Germinal center (tissue), 1 donor: ENCODE measurements around the gene CEMIP2.
"Not testable (repeated sequence)": the region's sequence is repeated elsewhere in the genome, so short reads cannot be mapped to it uniquely, and the experiment has no call there.

Experiments used
- DNase-seq: peaks from one replicate; pipeline ENCODE4 v3.0.0; 2012; ENCODE audit warnings: mixed read lengths, low spot score

The CEMIP2 gene

DNA sequence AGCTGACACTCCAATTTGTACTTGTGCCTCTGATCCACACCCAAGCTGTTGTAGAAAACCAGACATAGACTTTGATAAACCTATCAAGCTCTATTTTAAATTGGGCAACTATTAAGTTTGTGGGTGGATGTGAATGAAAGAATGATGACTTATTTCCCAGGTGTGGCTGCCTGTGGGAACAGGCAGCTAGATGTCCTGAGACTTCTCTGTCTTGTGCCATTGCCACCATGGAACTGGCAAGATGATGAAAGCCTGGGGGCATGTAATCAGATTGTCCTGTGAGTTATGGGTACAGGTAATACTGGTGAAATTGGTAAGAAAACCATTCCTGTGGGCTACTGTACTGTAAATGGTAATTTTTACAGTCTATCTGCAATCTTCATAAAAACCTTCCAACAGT is 57.5 kb downstream of the CEMIP2 start:
- no peak for DNase-seq

DNA sequence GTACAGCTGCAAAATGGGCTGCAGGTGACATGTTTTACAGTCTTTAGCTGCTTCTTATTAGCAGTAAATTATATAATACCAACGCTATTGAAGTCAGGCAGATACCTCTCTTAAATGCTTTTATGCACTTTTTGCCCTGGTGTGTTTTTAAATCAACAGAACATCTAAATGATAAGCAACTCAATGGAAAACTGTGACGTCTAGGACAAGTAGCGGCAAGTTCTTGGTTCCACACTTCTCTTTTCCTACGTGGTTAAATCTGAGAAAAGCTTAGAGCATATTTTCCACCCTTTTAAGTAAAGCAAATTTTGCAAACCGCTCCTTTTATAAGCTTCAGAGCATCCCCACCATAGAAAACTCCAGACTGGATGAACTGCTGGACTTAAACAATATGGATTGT is 58.1 kb downstream of the CEMIP2 start:
- DNase-seq = no peak

DNA sequence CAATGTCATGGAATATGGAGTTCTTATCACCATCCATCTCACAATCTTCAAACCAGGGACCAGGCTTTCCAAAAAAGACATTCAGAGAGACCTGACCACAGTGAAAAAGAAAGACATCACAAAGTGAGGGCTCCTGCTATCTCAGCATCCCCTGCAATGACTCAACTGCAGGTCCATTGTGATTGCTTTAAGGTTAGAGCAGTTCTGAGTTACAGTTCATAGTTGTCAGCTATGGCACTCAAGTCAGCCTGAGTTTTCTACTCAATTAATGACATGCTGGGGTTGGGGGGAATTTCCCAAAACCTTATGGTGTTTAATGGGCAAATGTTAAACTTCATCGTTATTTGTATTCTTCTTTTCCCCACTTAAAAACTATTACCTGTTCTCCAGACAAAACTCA is 58.9 kb downstream of the CEMIP2 start:
- DNase-seq = no peak

DNA sequence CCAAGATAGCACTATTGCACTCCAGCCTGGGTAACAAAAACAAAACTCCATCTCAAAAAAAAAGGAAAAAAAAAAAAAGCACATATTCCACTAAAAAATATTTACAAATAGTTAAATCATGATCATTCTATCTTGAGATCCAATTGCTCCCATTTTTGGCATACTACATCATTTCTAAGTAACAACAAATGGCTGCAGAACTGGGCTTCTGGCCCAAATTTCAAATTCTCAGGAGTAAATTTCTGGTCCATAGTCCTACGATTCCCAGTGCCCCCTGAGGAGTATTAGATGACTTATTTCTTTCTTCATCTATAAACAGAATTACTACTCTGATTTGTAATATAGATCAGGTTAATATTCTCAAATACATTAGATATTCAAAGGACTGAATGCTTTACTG is 62.1 kb downstream of the CEMIP2 start:
- DNase-seq = no peak

DNA sequence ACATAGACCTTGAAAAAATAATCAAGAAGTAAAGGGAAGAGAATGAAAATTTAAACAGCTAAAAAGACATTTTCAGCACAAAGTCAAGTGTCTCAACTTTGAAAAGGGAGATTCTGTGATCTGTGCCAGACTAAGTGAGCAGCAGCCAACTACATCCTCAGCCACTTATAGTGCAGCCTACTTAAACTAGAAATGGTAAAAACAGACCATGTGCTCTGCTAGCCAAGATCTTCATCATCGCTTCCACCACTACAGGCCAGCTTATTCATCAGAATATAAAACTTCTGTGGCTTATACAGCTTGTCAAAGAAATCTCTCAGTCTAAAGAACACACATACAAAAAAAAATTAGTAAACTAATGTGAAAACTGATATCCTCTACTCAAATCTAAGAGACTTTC is 63.5 kb downstream of the CEMIP2 start:
- no peak for DNase-seq

DNA sequence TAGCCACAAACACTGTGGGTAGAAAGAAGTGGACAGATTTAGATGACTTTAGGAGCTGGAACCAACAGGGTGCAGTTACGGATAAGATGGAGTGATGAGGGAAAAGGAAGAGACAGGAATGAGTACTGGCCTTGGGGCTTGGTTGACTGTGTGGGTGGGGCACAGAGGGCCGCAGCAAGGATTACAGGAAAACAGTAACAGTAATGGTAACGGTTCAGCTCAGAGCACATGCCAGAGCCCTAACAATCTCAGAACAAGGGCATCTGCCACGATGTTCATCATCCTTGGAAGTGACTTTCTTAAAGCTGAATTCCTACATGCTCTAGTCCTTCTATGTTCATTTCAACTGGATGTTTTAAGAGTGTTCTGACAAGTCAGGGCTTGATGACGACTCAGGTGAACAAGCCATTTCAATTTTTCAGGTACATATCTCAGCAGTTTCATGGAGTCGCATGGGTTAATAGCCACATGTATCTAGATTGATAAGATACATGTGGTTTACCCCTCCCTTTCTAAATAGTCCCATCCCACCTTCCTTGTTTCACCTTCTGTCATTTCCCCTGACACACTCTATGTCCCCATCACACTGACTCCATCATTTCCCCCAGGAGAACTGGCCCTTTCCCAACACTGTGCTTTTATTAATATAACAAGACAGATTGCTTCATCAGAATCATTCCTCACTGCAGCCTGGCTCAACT is 65.0 kb downstream of the CEMIP2 start:
- no peak for DNase-seq

DNA sequence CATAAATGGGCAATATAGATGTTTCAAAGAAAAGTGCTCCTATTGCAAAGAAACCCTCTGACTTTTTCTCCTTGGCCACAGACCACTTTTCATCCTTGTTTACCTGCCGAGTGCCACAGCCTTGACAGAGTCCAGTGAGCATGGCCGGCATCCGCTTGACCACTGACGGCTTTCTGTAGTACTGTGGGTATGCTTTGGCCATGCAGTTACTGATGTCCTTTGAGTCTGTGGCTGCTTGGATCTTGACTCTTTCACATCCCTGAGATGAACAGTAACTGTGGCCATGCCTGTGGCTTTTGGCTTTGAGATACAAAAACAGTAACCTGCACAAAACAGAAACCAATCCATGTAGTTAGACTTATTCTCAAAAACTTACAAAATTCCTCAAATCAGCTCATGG is 70.4 kb downstream of the CEMIP2 start:
- no peak for DNase-seq

DNA sequence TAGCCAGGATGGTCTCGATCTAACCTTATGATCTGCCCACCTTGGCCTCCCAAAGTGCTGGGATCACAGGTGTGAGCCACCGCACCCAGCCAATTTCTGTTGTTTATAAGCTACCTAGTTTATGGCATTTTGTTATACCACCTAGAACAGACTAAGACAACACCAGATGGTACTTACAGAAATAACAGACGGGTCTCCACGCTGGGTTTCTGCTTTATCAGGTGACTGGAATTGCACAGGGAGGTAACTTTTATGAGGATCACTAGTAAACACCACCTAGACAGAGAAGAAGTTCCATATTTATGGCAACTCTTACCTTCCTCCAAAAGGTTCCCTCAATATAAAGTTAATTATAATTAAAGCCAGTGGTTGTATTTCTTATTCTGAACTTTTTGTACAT is 74.0 kb downstream of the CEMIP2 start:
- DNase-seq = no peak

DNA sequence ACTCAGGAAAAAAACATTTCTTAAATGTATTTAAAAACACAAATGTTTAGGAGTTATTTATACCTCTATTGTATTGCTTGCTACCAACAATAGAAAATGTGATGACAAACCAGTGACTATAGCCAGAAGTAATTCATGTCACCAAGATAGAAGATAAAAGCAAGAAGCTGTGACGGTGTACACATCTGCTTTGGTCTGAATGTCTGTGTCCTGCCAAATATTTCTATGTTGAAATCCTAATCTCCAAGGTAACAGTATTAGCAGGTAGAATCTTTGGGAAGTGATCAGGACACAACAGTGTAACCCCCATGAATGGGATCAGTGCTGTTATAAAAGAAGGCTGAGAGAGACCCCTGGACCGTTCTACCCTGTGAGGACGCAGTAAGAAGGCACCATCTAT is 74.7 kb downstream of the CEMIP2 start:
- DNase-seq = no peak

DNA sequence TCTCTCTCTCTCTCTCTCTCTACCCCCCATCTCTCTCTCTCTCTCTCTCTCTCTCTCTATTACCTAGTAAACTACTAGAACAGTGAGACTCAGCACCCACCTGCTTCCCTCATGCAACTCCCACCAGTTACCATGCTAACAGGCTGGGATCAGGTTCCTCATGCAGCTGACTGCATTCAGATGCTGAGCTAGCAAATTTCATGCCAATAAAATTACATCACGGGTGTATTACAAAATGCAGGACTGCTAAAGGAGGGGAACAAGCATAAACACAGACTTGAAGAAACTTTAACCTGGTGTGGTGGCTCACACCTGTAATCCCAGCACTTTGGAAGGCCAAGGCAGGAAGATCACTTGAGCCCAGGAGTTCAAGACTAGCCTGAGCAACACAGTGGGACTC is 76.0 kb downstream of the CEMIP2 start:
- DNase-seq = no peak

DNA sequence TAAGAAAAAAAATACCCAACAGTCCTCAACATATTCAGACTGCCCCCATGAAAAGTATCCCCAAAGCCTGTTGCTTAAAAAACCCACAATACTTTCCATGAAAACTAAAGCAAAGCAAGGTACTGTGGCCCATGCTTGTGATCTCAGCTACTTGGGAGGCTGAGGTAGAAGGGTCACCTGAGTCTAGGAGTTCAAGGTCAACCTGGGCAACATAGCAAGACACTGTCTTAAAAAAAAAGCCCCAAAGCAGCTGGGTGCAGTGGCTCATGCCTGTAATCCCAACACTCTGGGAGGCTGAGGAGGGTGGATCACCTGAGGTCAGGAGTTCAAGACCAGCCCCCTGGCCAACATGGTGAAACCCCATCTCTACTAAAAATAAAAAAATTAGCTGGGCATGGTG is 76.7 kb downstream of the CEMIP2 start:
- DNase-seq = not testable (repeated sequence)

DNA sequence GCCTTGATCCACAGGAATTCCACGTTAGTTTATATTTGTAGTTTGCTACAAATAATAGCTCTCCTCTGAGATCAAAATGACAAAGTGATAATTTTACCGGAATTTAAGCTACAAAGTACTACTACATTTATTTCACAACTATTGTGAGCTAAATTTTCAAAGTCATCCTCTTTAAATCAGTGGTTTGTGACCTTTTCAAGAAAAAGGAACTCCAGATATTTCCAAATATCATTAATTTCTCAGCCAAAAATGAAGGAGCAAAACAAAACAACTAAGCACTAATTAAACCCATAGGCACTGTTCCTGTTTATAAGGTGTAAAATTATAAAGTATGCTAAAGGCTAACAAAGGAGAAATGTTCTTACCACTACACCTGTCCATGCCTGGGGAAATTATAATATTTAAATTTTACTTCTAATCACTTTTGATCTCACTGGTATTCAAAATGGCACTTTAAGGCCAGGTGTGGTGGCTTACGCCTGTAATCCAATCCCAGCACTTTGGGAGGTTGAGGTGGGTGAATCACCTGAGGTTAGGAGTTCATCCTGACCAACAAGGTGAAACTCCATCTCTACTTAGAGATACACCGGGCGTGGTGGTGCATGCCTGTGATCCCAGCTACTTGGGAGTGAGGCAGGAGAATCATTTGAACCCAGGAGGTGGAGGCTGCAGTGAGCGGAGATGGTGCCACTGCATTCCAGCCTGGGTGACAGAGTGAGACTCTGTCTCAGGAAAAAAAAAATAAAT is 77.5 kb downstream of the CEMIP2 start:
- no peak for DNase-seq

DNA sequence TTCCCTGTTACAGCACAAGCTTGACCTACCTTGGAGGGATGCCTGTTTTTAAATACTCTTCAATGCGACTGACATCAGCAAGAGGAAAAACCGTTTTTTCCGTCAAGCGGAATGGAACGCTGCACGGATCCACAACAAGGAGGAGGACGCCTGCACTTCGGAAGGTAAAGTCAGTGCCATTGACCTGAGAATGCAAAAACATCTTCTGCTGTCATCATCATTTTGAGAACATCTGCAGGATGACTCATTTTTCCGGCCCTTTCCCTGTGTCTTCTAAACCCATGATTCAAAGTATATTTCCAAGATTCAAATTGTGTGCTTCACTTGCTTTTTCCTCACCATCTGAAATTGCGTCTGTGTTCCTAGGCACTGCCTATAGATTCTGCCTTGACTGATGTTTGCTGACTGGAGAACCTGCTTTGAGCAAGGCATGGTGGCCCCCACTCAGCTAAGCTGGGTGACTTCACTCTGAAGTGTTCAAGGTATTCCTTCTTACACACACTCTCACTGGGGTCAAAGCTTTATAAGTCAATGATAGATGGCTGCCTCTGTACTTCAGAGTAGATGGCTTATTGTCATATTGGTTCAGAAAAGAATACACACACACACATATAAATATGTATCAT is 78.1 kb downstream of the CEMIP2 start:
- DNase-seq = no peak

DNA sequence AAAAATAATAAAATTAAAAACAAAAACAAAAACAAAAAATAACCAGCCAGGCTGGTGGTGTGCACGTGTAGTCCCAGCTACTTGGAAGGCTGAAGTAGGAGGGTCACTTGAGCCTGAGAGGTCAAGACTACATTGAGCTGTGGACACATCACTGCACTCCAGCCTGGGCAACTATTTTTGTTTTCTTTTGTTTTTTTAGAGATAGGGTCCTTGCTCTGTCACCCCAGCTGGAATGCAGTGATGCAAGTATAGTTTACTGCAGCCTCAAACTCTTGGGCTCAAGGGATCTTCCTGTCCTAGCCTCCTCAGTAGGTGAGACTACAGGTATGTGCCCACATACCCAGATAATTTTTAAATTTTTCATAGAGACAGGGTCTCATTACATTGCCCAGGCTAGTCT is 80.6 kb downstream of the CEMIP2 start:
- DNase-seq = no peak

DNA sequence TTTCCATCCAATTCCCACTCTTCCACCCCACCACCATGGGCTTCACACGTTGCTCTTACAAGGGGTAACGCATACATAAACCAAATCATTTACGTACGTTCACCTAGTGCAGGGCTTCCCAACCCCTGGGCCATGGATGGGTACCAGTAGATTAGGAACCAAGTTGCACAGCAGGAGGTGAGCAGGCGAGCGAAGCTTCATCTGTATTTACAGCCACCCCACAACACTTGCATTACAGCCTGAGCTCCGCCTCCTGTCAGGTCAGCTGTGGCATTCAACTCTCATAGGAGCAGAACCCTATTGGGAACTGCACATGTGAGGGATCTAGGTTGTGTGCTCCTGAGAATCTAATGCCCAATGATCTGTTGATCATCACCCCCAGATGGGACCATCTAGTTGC is 82.3 kb downstream of the CEMIP2 start:
- DNase-seq = no peak

DNA sequence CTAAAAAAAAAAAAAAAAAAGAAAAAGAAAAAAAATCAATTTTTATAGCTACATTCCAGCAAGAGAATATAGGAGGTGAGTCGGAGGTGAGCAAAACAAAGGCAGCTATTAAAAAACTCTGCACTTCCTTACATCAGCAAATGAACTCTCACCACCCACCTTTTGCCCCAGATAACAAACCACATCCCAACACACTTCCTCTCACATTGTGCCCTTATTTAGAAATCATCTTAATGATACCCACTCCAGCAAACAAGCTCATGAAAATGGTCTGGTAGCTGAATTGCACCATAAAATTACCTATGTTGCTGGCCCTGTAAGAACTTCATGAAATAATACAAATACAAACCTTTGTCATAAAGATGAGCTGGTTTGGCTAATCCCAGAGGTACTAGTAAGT is 82.9 kb downstream of the CEMIP2 start:
- no peak for DNase-seq

DNA sequence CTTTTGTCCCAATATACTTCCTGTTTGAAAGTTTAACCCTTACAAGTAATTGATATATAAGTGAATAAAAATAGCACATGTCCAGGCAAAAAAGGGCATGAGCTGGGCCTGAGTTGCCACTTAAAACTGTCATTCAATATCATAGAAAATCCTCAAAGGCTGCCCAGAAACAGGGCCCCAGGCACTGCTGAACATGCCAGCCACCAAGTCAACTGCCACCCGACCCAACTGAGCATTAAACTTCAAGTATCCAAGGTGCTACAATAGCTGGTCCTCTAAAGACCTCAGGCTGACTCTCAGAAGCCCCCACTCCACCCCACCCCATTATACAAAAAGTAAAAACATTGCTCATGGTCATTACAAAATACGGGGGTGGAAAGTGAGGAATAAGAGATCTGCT is 83.7 kb downstream of the CEMIP2 start:
- DNase-seq = no peak

DNA sequence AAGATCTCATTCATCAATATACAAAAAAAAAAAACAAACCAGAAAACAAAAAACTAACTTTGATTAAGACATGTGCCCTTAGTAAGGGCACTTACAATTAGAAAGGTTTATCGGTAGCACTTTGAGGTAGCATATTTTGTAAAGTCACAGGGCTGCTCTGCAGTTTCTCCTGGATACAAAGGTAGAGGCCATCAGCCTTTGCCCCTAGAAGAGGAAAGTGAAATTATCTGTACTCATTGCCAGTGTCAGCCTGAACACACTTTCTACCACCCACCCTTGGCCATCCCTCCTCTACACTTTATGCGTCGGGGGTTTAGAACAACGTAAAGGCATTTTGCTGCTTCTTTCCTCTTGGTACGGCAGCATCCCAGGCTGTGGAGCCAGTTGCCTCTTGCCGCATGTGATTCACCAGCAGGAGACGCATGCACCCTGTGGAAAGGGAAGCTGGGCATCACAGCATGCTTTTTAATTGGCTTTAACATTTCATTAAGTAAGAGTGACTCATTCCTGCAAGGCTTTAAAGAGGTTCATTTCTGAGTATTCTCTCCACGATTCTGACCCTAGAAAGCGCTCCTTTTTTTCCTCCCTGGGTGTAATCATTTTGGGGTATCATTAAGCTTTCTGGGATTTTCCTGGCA is 84.6 kb downstream of the CEMIP2 start:
- no peak for DNase-seq

DNA sequence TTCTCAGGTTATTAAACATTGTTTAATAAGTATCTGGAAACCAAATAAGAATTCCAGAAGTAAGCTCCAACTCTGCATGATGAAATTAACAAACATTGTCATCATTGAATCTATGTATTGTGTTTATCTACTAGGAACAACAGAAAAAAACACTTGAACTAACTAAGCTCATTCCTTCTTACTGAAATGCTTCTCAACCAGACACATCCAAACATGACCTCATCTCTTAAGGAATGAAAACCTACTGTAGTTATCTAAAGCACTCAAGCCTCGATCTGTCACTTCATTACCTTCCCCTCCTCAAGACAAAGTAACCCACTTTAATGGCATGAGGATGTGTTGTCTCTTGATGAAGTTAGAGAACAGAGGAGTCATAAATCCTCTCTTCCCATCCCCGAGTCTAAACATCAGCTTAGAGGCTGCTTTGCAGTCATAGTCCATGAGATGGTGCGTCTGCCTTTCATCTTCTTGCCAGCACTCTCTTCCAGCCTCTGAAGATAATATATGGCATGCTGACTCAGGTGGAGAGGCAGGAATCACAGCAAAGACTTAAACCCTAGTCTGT is 86.5 kb downstream of the CEMIP2 start:
- DNase-seq = no peak

DNA sequence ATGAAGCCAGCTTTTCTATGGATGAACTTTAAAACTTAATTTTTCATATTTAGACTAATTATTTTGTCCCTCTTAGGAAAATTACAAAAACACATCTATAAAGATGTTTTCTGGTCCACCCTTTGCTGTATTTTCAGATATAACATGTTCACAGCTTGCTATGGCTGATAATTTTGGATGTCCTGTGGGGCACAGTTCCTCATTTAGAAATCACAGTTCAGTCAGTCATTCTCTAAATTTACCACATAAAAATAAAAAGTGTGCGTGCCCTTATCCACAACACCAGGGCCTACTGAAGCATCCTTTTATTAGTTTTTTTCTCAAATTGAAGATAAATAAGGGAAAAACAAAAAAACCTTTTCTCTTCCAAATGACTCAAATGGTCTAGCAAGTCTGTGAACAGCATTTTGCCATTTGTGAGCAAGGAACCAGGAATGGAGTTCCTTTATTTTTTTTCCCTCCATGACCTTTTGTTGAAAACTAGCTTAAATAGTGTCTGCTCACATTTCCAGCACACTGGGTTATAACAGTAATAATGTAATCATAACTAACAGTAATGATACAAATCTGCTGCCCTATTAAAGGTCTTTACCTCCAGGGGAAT is 87.1 kb downstream of the CEMIP2 start:
- DNase-seq = no peak

DNA sequence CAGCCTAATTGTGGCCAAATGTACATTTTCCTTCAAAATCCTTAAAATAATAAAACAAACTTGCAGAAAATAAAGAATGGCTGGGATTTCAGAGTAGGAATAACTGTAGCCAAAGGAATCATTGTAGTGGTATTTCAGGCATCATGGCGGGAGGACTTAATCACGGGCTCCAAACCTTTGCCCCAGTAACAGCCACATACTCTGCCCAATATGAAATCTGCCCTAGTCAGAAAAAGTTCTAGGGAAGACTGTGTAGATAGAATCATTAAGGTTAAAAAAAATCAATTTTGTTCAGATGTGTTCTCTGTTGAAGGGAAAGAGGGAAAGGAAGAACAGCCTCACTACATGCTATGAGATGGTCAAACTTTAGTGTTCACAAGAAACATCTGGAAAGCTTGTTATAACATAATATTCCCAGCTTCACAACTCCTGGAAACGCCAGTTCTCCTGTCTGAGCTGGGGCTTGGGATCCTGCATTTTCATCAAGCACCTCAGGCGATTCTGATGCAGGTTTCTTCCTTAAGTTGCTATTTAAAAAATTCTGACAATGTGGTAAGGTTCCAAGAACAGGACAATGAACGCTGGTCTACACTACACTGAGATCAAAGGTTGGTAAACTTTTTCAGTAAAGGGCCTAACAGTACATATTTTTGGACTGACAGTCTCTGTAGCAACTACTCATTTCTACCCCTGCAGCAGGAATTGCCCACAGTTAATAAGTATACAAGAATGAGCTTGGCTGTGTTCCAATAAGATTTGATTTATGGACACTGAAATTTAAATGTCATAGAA is 87.9 kb downstream of the CEMIP2 start:
- DNase-seq = no peak
